ENCODE data around the gene SLC16A9.

The SLC16A9 gene

DNA sequence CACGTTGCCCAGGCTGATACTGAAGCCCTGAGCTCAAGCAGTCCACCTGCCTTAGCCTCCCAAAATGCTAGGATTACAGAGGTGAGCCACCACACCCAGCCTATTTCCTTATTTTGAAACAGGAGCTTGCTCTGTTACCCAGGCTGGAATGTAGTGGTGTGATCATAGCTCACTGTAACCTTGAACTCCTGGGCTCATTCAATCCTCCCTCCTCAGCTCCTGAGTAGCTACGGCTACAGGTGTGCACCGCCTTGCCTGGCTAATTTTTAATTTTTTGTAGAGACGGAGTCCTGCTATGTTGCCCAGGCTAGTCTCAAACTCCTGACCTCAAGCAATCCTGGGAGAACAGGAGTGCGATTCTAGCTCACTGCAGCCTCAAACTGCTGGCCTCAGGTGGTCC, 31.9 kb upstream of the SLC16A9 start:
- no peak for TF ChIP-seq EZH2 (IDR thresholded peaks at IDR 0.05; ENCODE audit: borderline replicate concordance, low read length)
- TF ChIP-seq, protein P1, sequence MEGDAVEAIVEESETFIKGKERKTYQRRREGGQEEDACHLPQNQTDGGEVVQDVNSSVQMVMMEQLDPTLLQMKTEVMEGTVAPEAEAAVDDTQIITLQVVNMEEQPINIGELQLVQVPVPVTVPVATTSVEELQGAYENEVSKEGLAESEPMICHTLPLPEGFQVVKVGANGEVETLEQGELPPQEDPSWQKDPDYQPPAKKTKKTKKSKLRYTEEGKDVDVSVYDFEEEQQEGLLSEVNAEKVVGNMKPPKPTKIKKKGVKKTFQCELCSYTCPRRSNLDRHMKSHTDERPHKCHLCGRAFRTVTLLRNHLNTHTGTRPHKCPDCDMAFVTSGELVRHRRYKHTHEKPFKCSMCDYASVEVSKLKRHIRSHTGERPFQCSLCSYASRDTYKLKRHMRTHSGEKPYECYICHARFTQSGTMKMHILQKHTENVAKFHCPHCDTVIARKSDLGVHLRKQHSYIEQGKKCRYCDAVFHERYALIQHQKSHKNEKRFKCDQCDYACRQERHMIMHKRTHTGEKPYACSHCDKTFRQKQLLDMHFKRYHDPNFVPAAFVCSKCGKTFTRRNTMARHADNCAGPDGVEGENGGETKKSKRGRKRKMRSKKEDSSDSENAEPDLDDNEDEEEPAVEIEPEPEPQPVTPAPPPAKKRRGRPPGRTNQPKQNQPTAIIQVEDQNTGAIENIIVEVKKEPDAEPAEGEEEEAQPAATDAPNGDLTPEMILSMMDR (IDR thresholded peaks at IDR 0.05; ENCODE audit: low read length) = no peak

GRCh38 chr10:59741048-59741447, 31.4 kb upstream of the SLC16A9 start:
- no peak overlapping the region for H3K27ac ChIP-seq (ENCODE audit: low read depth, low read length, poor library complexity, severe bottlenecking)
- no peaks in the 10 kb centered on the region for H3K9me3 ChIP-seq (ENCODE audit: low read length)
- H3K9ac ChIP-seq (ENCODE audit: low read length) = no peak overlapping the region
- H3F3A ChIP-seq (ENCODE audit: insufficient read depth, low read length) = no peaks in the 10 kb centered on the region
- H3K79me2 ChIP-seq (ENCODE audit: insufficient read depth, low read length) = no peaks in the 10 kb centered on the region
- TF ChIP-seq EZH2 (IDR thresholded peaks at IDR 0.05; ENCODE audit: borderline replicate concordance, low read length) = no peak
- TF ChIP-seq, protein P1 (IDR thresholded peaks at IDR 0.05; ENCODE audit: low read length) = no peak
- H3K4me3 ChIP-seq (ENCODE audit: low read depth, low read length, poor library complexity, severe bottlenecking) = no peak overlapping the region
- H3K27me3 ChIP-seq (ENCODE audit: insufficient read depth, low read length) = no peaks in the 10 kb centered on the region
- no peak overlapping the region for H3K4me2 ChIP-seq (ENCODE audit: low read length)
- no peaks in the 10 kb centered on the region for H3K4me1 ChIP-seq (ENCODE audit: insufficient read depth, low read length, severe bottlenecking)
- H3K9me2 ChIP-seq (ENCODE audit: low read depth, low read length) = no peaks in the 10 kb centered on the region
- no peak overlapping the region for H2AFZ ChIP-seq (ENCODE audit: low read length)
- H3K36me3 ChIP-seq (ENCODE audit: insufficient read depth, low read length) = no peaks in the 10 kb centered on the region
- H4K20me1 ChIP-seq (ENCODE audit: insufficient read depth, low read length) = no peaks in the 10 kb centered on the region

More for the DNA sequence above, 31.9 kb upstream of the SLC16A9 start:
- Histone ChIP-seq H3K4me3 (ENCODE audit: low read depth, low read length, poor library complexity, severe bottlenecking) (no peak overlapping the region), H3K36me3 (ENCODE audit: insufficient read depth, low read length) (no peaks in the 10 kb centered on the region), H3K4me2 (ENCODE audit: low read length) (no peak overlapping the region), H3K27ac (ENCODE audit: low read depth, low read length, poor library complexity, severe bottlenecking) (no peak overlapping the region), H3K79me2 (ENCODE audit: insufficient read depth, low read length) (no peaks in the 10 kb centered on the region), H4K20me1 (ENCODE audit: insufficient read depth, low read length) (no peaks in the 10 kb centered on the region), H3K9me2 (ENCODE audit: low read depth, low read length) (no peaks in the 10 kb centered on the region), H3K4me1 (ENCODE audit: insufficient read depth, low read length, severe bottlenecking) (no peaks in the 10 kb centered on the region), H3F3A (ENCODE audit: insufficient read depth, low read length) (no peaks in the 10 kb centered on the region), H3K9me3 (ENCODE audit: low read length) (no peaks in the 10 kb centered on the region), H2AFZ (ENCODE audit: low read length) (no peak overlapping the region), H3K27me3 (ENCODE audit: insufficient read depth, low read length) (no peaks in the 10 kb centered on the region), H3K9ac (ENCODE audit: low read length) (no peak overlapping the region)

DNA sequence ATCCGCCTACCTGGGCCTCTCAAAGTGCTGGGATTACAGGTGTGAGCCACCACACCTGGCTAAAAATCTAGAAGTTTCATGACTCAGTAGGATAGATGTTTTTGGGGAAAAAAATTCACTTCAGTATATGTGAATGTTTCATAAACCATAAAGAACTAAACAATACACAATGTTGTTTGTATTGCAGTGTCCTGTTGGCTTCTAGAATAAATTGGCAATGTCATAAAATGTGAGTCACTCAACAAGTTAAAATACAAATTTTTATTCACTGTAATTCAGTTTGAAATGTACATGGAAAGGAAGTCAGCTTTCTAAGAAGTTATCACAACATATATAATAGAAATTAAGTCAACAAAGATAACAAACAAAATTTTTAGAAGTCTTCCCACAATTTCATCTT, 27.1 kb upstream of the SLC16A9 start:
- Histone ChIP-seq H4K20me1 (ENCODE audit: insufficient read depth, low read length) (no peaks in the 10 kb centered on the region), H3K4me2 (ENCODE audit: low read length) (no peak overlapping the region), H3K27me3 (ENCODE audit: insufficient read depth, low read length) (no peaks in the 10 kb centered on the region; the same call in 1 of the 2 replicates), H3K9ac (ENCODE audit: low read length) (no peak overlapping the region), H3K27ac (ENCODE audit: low read depth, low read length, poor library complexity, severe bottlenecking) (no peak overlapping the region), H2AFZ (ENCODE audit: low read length) (no peak overlapping the region), H3F3A (ENCODE audit: insufficient read depth, low read length) (no peaks in the 10 kb centered on the region), H3K79me2 (ENCODE audit: insufficient read depth, low read length) (no peaks in the 10 kb centered on the region), H3K9me3 (ENCODE audit: low read length) (no peaks in the 10 kb centered on the region), H3K36me3 (ENCODE audit: insufficient read depth, low read length) (no peaks in the 10 kb centered on the region), H3K4me1 (ENCODE audit: insufficient read depth, low read length, severe bottlenecking) (no peaks in the 10 kb centered on the region), H3K9me2 (ENCODE audit: low read depth, low read length) (no peaks in the 10 kb centered on the region), H3K4me3 (ENCODE audit: low read depth, low read length, poor library complexity, severe bottlenecking) (no peak overlapping the region)
- TF ChIP-seq EZH2 (IDR thresholded peaks at IDR 0.05; ENCODE audit: borderline replicate concordance, low read length) = no peak
- TF ChIP-seq, protein P1 (IDR thresholded peaks at IDR 0.05; ENCODE audit: low read length) = no peak
